EL (cell line): ENCODE results near the gene PIR.

Experiments
- DNase-seq: peaks from one replicate; pipeline ENCODE4 v3.0.0-alpha.2; 2016

The PIR gene

GRCh38 chrX:15336023-15336413 lies 157.1 kb downstream of the PIR start:
- DNase-seq = peak; percentile 50

- DNase-seq = peak; percentile 93
These were observed 157.8 kb downstream of the PIR start, which contains the start of gene PIGA for GRCh38 chrX:15335135-15336022. TSS of gene PIGA (minus strand) at chrX:15335523. CDS start at chrX:15331930, 3,593 bp downstream.
